HL-60/S4 treated with phorbol 12-myristate 13-acetate at 8.2 ng/mL for 4 days and 3 days (cell line): ENCODE results near the gene CLHC1.
"Not testable (repeated sequence)": the region's sequence is repeated elsewhere in the genome, so short reads cannot be mapped to it uniquely, and the experiment has no call there.

Experiments
- in situ Hi-C: fragments of 300-500 bp; cut with MboI; formaldehyde crosslinking; loops from 2 replicates; pipeline ENCODE4 v1.15.0; 2022; ENCODE audit warnings: low sequenced_read_pairs

CLHC1 gene

DNA sequence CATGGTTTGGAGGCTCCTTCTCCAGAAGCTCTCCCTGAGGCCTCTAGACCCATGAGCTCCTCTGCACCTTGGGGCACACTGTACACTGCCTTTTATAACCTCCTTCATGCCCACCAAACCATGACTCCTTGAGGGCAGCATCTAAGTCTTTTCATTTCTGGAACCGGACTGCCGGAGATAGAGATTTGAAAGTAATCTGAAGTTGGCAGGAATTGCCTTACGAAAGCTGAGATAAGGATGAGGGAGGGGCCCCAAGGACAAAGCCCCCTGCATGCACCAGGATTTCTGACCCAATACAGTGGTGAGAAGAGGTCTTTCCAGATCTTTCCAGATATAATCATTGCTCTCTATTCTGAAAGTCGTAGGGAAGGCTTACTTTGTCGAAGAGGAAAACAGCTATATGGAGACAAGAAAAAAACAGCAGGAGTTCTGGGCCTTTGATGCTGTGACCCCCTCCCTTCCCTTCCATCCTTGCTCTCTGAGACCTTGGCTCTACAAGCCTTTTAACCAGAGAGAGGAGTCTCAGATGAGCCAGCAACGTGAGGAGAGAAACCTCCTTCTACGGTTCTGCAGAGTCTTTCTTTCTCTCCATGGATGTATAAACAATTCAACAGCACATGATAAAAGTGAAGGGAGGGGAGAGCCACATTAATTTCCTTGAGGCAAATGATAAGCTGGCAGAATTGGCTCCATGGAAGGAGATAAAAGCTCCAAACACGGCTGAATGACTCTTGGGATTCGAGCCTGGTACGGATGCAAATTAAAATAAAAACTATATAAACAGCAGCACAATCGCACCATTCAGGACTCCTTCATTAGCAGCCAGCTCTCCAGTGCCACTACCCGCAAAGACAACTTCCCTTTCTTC is 93.8 kb downstream of the CLHC1 start:
- in situ Hi-C loops: no loop called here

DNA sequence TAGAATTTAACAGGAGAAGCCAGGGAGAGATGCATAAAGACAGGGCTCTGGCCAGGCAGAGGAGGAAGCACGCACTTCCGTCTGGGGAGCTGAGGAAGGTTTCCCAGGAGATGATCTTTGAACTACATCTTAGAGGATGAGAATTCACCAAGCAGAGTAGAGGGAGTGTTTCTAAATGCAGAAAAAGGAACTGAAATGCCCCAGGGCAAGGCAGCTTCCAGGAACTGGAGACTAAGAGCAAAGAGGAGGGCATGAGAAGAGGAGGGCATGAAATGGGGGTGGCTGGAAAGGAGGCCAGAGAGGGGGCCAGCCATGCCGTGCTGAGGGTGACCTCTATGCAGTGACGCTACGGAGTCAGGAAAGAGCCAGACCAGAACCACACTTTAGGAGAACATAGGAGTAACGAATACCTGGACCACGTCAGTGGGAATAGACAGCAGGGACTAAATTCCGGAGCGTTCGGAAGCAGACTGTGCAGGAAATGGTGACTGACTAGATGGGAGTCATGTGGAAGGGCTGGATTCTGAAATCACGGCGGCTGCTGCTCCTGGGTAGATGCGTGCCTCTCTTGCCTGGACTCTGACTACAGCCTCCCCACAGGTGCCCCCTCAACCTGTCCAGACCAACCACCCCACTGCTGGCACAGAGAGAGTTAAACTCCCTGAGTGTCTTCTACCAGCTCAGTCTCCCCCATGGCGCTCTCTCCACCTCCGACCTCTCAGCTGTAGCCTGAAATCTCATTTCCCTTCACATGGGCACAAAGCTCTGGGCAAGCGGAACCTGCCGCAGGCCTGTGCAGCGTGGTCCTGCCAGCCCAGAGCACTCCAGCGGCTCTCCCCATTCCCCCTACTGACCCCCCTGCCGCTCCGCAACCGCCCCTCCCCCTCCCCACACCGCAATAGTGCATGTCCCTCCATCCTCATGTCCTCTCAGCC is 94.8 kb downstream of the CLHC1 start:
- in situ Hi-C loops: no loop called here

- in situ Hi-C loops: no loop called here
Measured at GRCh38 chr2:55136138-55136541, 96.0 kb downstream of the CLHC1 start.

DNA sequence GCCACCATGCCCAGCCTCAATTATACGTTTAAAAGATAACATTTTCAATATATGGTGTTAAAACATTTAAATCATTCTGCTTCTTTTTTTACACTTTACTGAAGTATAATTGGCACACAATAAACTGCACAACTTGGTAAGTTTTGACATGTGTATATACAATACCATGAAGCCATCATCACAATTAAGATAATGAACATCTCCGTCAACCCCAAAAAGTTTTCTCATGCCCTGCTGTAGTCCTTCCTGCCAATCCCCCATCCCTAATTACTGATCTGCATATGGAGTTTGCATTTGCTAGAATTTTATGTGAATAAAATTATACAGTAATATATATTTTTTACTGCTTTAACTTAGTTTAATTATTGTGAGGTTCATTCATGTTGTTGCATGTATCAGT is 96.6 kb downstream of the CLHC1 start:
- in situ Hi-C loops: no loop called here

GRCh38 chr2:55134316-55134706 is 97.8 kb downstream of the CLHC1 start:
- in situ Hi-C loops: no loop called here

GRCh38 chr2:55133467-55134315 is 98.4 kb downstream of the CLHC1 start:
- in situ Hi-C loops: no loop called here

DNA sequence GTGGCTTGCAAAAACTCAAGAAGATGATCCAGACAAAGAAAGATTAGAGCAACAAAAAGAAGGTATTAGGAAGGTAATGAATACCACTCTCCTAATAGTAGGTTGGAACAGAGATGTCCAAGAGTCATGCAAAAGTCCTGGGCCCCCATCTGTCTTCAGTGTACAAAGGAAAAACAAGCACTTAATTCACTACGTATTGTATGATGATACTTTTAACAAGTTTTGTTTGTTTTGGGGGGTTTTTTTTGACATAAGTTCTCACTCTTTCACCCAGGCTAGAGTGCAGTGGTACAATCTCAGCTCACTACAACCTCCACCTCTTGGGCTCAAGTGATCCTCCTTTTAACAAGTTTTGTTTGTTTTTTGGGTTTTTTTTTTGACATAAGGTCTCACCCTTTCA is 101.2 kb downstream of the CLHC1 start:
- in situ Hi-C loops: no loop called here

DNA sequence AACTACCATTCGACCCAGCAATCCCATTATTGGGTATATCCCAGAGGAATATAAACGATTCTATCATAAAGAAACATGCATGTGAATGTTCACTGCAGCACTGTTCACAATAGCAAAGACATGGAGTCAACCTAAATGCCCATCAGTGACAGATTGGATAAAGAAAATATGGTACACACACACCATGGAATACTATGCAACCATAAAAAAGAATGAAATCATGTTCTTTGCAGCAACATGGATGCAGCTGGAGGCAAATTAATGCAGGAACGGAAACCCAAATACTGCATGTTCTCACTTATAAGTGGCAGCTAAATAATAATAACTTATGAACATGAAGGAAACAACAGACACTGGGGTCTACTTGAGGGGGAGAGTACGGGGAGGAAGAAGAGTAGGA is 105.5 kb downstream of the CLHC1 start:
- in situ Hi-C loops: not testable (repeated sequence)
